Endothelial cell of umbilical vein (primary cell): Measurements from ENCODE around the gene PPP1R1C. TPM values are rescaled to one million over a fixed set of nuclear protein-coding genes. Genes with fewer than 3 reads are reported as not detected.

Experiments
- BruUV-seq: library from RNA; stranded (reverse); fragments of 400-500 nt; replicated peaks from 2 replicates; lab custom pipeline; 2021; lab: Mats Ljungman, UMichigan
- CTCF ChIA-PET: fragments of 300-600, 350-600 bp; sonication (Branson Sonifier 250); formaldehyde crosslinking; loops from one replicate; lab custom pipeline; 2021; ENCODE audit warnings: antibody characterized with exemption, inconsistent platforms; lab: Charles Lee
- POLR2A ChIA-PET: fragments of 300-600, 350-600 bp; sonication (Branson Sonifier 250); formaldehyde crosslinking; loops from one replicate; lab custom pipeline; 2021; ENCODE audit warnings: antibody characterized with exemption, inconsistent platforms; lab: Charles Lee
- DNase-seq: peaks from one replicate; pipeline ENCODE4 v3.0.0-alpha.2; 2011; ENCODE audit warnings: low read depth, low spot score
- FAIRE-seq: peaks from 2 replicates; lab custom pipeline; 2011; peaks lifted over from hg19 to GRCh38; lab: Jason Lieb, UNC
- H2AFZ ChIP-seq: 2 replicates; pipeline ENCODE4 v1.6.0; 2012; ENCODE audit warnings: low read depth, low read length, control low read depth, inconsistent platforms
- H3K27ac ChIP-seq: 2 replicates; pipeline ENCODE4 v1.5.1; 2011; ENCODE audit warnings: low read depth, mild to moderate bottlenecking, control low read depth, low read length, moderate library complexity; ENCODE audit not compliant: insufficient read depth
- H3K27me3 ChIP-seq, 2 experiments: 2 replicates each; pipeline versions ENCODE4 v1.6.0 to v1.6.1; 2011; ENCODE audit warnings: low read length in 2 of 2, mixed read lengths in 1 of 2; ENCODE audit not compliant: control insufficient read depth in 2 of 2, insufficient read depth in 2 of 2
- H3K36me3 ChIP-seq, 2 experiments: 2 replicates in 1 of 2; 3 replicates in 1 of 2; pipeline ENCODE4 v1.5.1; 2011; ENCODE audit warnings: low read length in 2 of 2, mild to moderate bottlenecking in 1 of 2, moderate library complexity in 1 of 2; ENCODE audit not compliant: control insufficient read depth in 2 of 2, insufficient read depth in 2 of 2; ENCODE audit errors: extremely low read depth in 1 of 2
- H3K4me1 ChIP-seq: 3 replicates; pipeline ENCODE4 v1.5.1; 2011; ENCODE audit warnings: mild to moderate bottlenecking, low read length; ENCODE audit not compliant: control insufficient read depth, insufficient read depth; ENCODE audit errors: extremely low read depth
- H3K4me2 ChIP-seq: 2 replicates; pipeline ENCODE4 v1.6.1; 2011; ENCODE audit warnings: low read length, control low read depth, mixed read lengths; ENCODE audit not compliant: insufficient read depth
- H3K4me3 ChIP-seq, 3 experiments: fragments of 200-600 bp in 1 of 3; sonication (generic), shearing (Covaris generic) in 1 of 3; replicated peaks in 1 of 3; 2 replicates each; pipeline ENCODE4 v1.5.1; 2011 to 2016; ENCODE audit warnings: control low read depth in 3 of 3, low read length in 3 of 3, mild to moderate bottlenecking in 2 of 3, inconsistent platforms in 1 of 3, low read depth in 1 of 3, moderate library complexity in 1 of 3; ENCODE audit not compliant: insufficient read depth in 1 of 3
- H3K79me2 ChIP-seq: 2 replicates; pipeline ENCODE4 v1.6.0; 2012; ENCODE audit warnings: low read length, inconsistent platforms; ENCODE audit not compliant: control insufficient read depth, insufficient read depth
- H3K9ac ChIP-seq: replicated peaks from 2 replicates; pipeline ENCODE3; 2011; ENCODE audit warnings: low read length, control low read depth; ENCODE audit not compliant: insufficient read depth; ENCODE audit errors: extremely low read depth
- H3K9me1 ChIP-seq: replicated peaks from 3 replicates; pipeline ENCODE4 v1.6.0; 2011; ENCODE audit warnings: mild to moderate bottlenecking, low read length; ENCODE audit not compliant: control insufficient read depth, insufficient read depth; ENCODE audit errors: extremely low read depth
- H3K9me3 ChIP-seq: replicated peaks from 2 replicates; pipeline ENCODE4 v1.5.1; 2012; ENCODE audit warnings: low read length, inconsistent platforms; ENCODE audit not compliant: control insufficient read depth, insufficient read depth
- H4K20me1 ChIP-seq: replicated peaks from 2 replicates; pipeline ENCODE3; 2011; ENCODE audit warnings: mild to moderate bottlenecking, low read length; ENCODE audit not compliant: control insufficient read depth, insufficient read depth; ENCODE audit errors: extremely low read depth
- CTCF ChIP-seq, 2 donors: IDR thresholded peaks; 1 replicate in 1 of 2; 2 replicates in 1 of 2; pipeline ENCODE4 v1.5.1; 2011; ENCODE audit warnings: low read length in 2 of 2, mild to moderate bottlenecking in 2 of 2, moderate library complexity in 2 of 2, control low read depth in 1 of 2, inconsistent platforms in 1 of 2, low read depth in 1 of 2; ENCODE audit not compliant: insufficient read depth in 1 of 2; ENCODE audit errors: extremely low read depth in 1 of 2
- EZH2 ChIP-seq: IDR thresholded peaks from 2 replicates; pipeline ENCODE4 v1.6.1; 2012; ENCODE audit warnings: borderline replicate concordance, low read depth, mild to moderate bottlenecking, moderate library complexity, low read length, inconsistent platforms; ENCODE audit not compliant: severe bottlenecking
- FOS ChIP-seq: IDR thresholded peaks from 2 replicates; pipeline ENCODE4 v1.6.1; 2011; ENCODE audit warnings: mild to moderate bottlenecking, low read length, moderate library complexity, borderline replicate concordance; ENCODE audit not compliant: insufficient read depth
- GATA2 ChIP-seq: IDR thresholded peaks from 2 replicates; pipeline ENCODE4 v1.7.0; 2011; ENCODE audit warnings: low read depth, mild to moderate bottlenecking, moderate library complexity, mixed read lengths, low read length; ENCODE audit not compliant: insufficient read length, insufficient read depth
- JUN ChIP-seq: IDR thresholded peaks from 2 replicates; pipeline ENCODE4 v1.6.1; 2011; ENCODE audit warnings: borderline replicate concordance, low read depth; ENCODE audit not compliant: insufficient read length, insufficient read depth
- MAX ChIP-seq: IDR thresholded peaks from 2 replicates; pipeline ENCODE4 v1.6.1; 2011; ENCODE audit not compliant: insufficient read depth, insufficient read length
- MYC ChIP-seq: IDR thresholded peaks from one replicate; pipeline ENCODE4 v1.6.1; 2011; ENCODE audit warnings: mild to moderate bottlenecking, low read depth, low read length
- POLR2A ChIP-seq: IDR thresholded peaks from 2 replicates; pipeline ENCODE4 v1.6.1; 2012; ENCODE audit warnings: low read depth, mild to moderate bottlenecking, control low read depth, low read length
- POLR2AphosphoS5 ChIP-seq: IDR thresholded peaks from 2 replicates; pipeline ENCODE4 v1.6.1; 2012; ENCODE audit warnings: low read depth, mild to moderate bottlenecking, control low read depth, low read length, moderate library complexity; ENCODE audit not compliant: insufficient read depth
- dilution Hi-C: fragments of 300-500 bp; cut with MboI; formaldehyde crosslinking; loops from one replicate; pipeline ENCODE4 v1.15.0; 2019; ENCODE audit warnings: low sequenced_read_pairs; ENCODE audit not compliant: extremely low pct_ligation_motif_present
- intact Hi-C: fragments of 100-400 bp; cut with micrococcal nuclease; formaldehyde crosslinking; loops from one replicate; pipeline ENCODE4 v1.10.0; 2022
- polyA plus RNA-seq, 4 experiments: library from polyadenylated mRNA; depleted of rRNA in 3 of 4; stranded (reverse) in 3 of 4; unstranded in 1 of 4; fragments of >200 nt; gene quantifications; 2 replicates each; pipeline versions ENCODE4 v1.2.1 to v1.2.3, GENCODE V29; 2011 to 2012; ENCODE audit warnings: missing spikeins in 1 of 4
- total RNA-seq: library from RNA; stranded (reverse); gene quantifications from 2 replicates; pipeline ENCODE4 v1.2.3, GENCODE V29; 2021

The PPP1R1C gene
- total and polyA plus RNA-seq, 2 donors (not counting 3 experiments of a cell fraction or from before 2014, with no cell fraction given) = 0.26 TPM; not detected in 1

GRCh38 chr2:182055993-182056392, 70.3 kb downstream of the PPP1R1C start:
- TF ChIP-seq MAX (no peak), POLR2A (no peak), EZH2 (no peak), CTCF (IDR thresholded peaks at IDR 0.05; ENCODE audit: extremely low read depth in 1 of 2, insufficient read depth in 1 of 2, low read depth in 1 of 2, low read length in 2 of 2) (no peak), FOS (no peak), GATA2 (no peak), JUN (no peak), POLR2AphosphoS5 (no peak), MYC (no peak)
- H3K79me2 ChIP-seq = no peaks in the 10 kb centered on the region
- no peaks in the 10 kb centered on the region for H3K36me3 ChIP-seq
- no peaks in the 10 kb centered on the region for H3K4me1 ChIP-seq
- no peaks in the 10 kb centered on the region for H4K20me1 ChIP-seq
- H2AFZ ChIP-seq = no peak overlapping the region
- H3K9me1 ChIP-seq = no peaks in the 10 kb centered on the region
- dilution Hi-C loops = no loop called here
- no peaks in the 10 kb centered on the region for H3K9me3 ChIP-seq
- CTCF ChIA-PET = no interaction called here
- BruUV-seq = no TSS peak
- intact Hi-C loops = no loop called here
- H3K4me2 ChIP-seq = no peak overlapping the region
- no peak for FAIRE-seq
- no peak overlapping the region for H3K27ac ChIP-seq
- no peaks in the 10 kb centered on the region for H3K27me3 ChIP-seq
- DNase-seq = no peak
- H3K9ac ChIP-seq = no peak overlapping the region
- POLR2A ChIA-PET = no interaction called here
- no peak overlapping the region for H3K4me3 ChIP-seq
